ENCODE data around the gene FBXW9.
"Not testable (repeated sequence)": the region's sequence is repeated elsewhere in the genome, so short reads cannot be mapped to it uniquely, and the experiment has no call there.

Gene FBXW9

GRCh38 chr19:12713304-12713703 lies 16.9 kb upstream of the FBXW9 start:
- not testable (repeated sequence) for DNase-seq

DNA sequence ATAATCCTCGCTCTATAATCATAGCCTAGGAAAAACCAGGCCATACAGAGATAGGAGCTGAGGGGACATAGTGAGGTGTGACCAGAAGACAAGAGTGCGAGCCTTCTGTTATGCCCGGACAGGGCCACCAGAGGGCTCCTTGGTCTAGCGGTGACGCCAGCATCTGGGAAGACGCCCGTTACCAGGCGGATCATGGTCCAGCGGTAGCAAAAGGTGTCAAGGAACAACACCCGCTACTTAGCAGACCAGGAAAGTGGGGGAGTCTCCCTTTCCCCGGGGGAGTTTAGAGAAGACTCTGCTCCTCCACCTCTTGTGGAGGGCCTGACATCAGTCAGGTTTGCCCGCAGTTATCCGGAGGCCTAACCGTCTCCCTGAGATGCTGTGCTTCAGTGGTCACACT lies 15.6 kb upstream of the FBXW9 start:
- DNase-seq, result not testable (repeated sequence)

DNA sequence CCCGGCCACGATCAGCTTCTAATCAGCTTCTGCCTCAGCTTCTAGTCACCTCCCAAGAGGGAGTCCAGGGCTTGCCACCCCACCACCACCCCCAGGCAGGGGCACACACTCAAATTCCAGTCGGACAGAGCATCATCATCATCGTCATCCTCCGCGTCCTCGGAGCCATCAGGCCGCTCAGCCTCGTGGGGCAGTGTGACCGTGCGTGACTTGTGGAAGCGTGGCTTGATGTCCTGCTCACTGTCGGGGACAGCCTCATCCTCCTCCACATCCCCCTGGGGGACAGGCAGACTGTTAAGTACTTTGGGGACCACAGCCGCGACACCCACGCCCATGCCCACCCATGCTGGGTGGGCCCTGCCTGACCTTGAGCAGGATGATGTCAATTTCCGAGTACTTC lies 14.8 kb upstream of the FBXW9 start:
- no peak for DNase-seq

DNA sequence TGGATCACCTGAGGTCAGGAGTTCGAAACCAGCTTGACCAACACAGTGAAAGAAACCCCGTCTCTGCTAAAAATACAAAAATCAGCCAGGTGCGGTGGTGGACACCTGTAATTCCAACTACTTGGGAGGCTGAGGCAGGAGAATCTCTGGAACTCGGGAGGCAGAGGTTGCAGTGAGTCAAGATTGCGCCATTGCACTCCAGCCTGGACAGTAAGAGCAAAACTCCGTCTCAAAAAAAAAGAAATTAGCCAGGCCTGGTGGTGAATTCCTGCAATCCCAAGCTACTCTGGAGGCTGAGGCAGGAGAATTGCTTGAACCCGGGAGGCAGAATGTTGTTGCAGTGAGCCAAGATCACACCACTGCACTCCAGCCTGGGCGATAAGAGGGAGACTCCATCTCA lies 12.2 kb upstream of the FBXW9 start:
- DNase-seq, result no peak

DNA sequence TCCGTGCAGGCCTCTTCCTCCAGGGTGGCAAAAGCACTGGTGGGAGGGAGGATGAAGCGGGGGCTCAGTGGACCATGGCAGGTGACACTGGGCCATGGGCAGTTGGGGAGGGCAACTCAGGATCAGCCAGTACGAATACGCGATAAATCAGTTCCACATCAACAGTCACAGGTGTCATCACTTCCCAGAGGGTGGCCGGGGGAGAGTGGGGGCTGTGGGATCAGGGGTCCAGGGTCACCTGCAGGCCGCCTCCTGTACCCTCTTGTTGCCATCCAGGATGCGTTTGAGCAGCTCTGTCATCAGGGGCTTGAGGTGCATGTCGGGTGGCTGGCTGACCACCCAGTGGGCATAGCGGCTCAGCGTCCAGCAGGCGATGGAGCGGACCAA lies 9.9 kb upstream of the FBXW9 start:
- DNase-seq, result no peak

- no peak for DNase-seq
These were observed 9.4 kb upstream of the FBXW9 start for GRCh38 chr19:12705654-12706331.

- DNase-seq, result no peak
These were observed 8.7 kb upstream of the FBXW9 start for GRCh38 chr19:12705169-12705568.

GRCh38 chr19:12703046-12703445 lies 6.6 kb upstream of the FBXW9 start:
- peak; percentile 82 for DNase-seq

DNA sequence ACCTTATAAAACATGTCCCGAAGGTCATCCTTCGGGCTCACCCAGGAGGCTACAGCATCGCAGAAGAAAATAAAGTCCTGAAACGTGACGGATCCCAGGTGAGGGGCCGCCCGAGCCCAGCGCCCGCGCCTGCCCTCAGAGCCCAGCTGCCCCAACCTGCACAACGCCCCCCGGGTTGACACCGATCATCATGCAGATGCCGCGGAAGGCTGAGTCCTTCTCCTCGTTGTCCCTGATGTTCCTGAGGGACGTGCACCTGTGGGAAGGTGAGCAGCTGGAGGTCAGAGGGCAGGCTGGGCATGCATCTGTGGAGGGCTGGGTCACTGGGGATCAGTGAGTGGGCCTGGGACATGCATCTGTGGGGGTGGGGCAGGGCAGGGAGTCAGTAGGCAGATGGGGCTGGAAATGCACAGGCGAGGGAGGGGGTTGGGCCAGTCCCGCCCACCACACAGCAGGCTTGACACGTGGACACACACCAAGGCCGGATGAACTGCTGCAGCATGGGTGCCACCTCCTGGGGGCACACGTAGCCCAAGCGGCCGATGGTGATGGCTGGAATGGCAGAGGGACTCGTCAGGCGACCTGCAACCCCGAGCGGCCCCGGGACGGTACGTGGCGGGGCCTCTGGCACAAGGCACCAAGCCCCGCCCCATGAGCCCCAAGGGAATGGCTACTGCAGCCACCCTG lies 5.3 kb upstream of the FBXW9 start:
- no peak for DNase-seq

DNA sequence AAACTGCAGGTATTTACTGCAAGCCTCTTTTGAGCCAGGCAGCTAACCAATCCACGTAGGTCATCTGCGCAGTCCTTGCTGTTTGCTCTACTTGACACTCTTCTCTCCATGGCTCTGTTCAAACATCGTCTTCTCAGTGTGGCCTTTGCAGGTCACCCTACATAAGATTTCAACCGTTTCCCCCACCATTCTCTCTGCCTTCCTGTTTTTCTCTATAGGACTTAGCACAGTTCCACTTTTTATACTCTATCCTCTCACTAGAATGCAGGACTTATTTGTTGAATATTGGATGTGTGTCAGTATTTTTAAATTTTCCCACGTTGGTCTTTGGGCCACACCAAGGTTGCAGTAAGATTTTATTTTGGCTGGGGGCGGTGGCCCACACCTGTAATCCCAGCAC lies 1.7 kb upstream of the FBXW9 start:
- no peak for DNase-seq

- not testable (repeated sequence) for DNase-seq
These were observed 994 bp upstream of the FBXW9 start for GRCh38 chr19:12697425-12697824.

GRCh38 chr19:12695997-12696365 lies 450 bp downstream of the FBXW9 start:
- no peak for DNase-seq

GRCh38 chr19:12695514-12695913 lies 917 bp downstream of the FBXW9 start:
- no peak for DNase-seq

DNA sequence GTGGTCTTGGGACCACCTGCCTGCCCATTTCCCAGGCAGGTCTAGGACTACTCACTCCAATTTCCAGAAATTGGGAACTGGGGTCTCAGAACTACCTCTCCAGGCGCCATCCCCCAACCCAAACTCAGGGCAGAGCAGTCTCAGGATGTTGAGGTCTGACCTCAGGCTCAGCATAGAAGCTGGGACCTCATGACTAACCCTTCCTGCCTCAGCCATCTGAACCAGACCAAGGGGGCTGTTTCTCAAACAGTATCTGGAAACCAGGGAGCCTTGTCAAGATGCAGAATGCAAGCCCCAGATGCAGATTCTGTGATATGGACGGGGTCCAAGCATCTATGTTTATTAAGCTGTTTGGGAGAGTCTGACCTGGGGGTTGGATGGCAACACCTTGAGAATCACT lies 1.3 kb downstream of the FBXW9 start:
- no peak for DNase-seq

DNA sequence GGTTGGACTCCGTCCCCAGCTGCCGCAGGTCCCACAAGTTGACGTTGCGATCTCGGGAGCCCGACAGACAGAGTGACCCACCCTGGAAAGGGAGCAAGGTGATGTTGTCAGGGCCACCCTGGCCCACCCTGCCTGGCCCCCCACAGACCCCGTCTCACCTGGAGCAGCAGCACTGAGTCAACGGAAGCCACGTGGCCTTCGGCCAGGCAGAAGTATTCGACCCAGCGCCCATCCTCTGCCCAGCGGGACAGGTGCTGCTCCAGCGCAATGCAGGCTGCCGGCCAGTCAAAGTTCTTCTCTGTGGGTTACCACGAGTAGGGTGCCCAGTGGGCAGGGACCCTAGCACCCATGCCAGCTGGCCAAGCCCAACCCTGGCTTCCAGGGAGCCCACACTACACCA lies 1.8 kb downstream of the FBXW9 start:
- no peak for DNase-seq

DNA sequence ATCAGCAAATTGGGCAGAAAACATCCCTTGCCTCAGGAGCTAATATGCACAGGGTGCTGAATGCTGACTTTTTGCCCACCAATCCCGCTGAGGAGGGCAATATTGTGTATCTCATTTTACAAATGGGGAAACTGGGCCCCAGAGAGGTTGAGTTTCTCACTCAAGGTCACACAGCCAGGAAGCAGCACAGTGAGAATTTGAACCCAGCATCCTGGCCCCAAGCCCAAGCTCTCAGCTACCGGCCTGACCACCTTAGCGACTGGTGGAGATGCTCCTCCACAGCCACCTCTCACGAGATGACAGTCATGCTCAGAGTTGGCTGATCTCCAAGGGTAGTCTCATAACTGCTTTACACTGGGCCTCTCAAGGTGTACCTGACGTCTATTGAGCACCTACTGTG lies 3.5 kb downstream of the FBXW9 start:
- DNase-seq, result no peak

- DNase-seq, result no peak
These were observed 6.7 kb downstream of the FBXW9 start for GRCh38 chr19:12689581-12690216.

DNA sequence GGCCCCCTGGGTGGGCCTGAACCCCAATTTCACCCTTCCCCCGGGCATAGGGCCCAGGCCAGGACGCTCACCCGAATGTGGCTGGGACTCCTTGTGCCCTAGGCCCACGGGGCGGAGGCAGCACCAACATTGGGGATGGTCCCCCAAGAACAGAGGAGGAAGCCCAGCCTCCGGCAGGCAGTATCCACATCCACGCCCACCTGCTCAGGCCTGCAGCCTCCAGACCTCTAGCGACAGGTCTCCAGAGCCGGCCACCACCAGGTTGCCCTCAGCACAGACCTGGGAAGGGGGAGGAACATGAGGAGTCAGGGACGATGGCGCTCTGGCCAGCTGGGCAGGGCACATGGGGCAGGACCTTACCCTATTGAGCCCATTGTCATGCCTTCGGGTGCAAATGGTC lies 7.4 kb downstream of the FBXW9 start:
- no peak for DNase-seq

GRCh38 chr19:12687496-12688196 lies 8.8 kb downstream of the FBXW9 start, which contains the start of gene GNG14:
Gene GNG14 (plus strand): TSS chr19:12687998. CDS start chr19:12688049, 51 bp downstream.
- peak; percentile 90 for DNase-seq

- DNase-seq, result no peak
These were observed 10.6 kb downstream of the FBXW9 start for GRCh38 chr19:12685831-12686230.

DNA sequence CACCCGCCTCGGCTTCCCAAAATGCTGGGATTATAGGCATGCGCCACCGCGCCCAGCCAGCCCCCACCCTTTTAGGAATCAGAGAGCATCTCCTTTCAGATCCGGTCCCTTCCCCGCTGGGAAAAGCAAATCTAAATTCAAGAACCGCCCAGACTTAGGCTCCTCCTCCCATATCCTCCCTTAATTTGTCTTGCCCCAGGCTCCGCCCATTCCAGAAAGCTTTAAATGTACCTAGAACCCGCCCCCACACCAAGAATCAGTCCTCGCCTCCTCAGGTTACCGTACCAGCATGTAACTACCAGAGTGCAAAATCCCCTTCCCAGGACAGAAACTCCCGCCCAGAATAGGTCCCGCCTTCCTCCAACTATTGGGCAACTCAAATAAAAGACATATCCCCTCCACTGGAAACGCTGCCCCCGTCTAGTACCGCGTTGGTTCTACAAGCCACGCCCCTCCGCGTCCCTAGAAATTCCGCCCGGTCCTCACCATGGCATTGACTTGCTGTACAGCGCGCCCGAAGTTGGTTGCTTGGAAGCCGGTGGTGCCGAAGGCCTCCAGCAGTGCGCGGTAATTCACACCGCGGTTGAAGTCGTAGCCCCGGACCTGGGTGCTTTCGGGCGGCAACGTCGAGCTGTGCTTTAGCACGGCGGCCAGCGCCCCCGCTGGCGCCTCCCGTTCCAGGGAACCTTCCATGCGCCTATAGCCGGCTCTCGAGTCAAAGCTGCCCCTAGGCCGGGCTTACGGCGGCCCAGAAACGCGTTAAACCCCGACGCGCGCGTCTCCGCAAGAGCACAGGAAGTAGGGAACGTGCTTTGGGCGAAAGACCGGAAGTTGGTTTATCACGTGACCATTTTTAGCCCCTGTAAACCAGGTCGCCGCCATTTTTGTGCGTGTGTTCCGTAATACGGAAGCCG lies 15.1 kb downstream of the FBXW9 start, which contains the start of gene DHPS:
Gene DHPS, minus strand, starts transcription at position 807 of the 914 bp plus-strand sequence. Its CDS starts 114 bp downstream, at position 693.
- peak; percentile 100 for DNase-seq

GRCh38 chr19:12680034-12680433 lies 16.4 kb downstream of the FBXW9 start:
- no peak for DNase-seq

Data from NCI-H2171 treated with DMSO at 0.1 percent for 48 hours (cell line).